Panc1 (cell line): Measurements from ENCODE around the gene SNRPA. TPM values are rescaled to one million over a fixed set of nuclear protein-coding genes. Genes with fewer than 3 reads are reported as not detected.

Experiments used
- ATAC-seq: fragments of 200-7000 bp; cut with Tn5 transposase; 2 replicates; pipeline ENCODE4 v1.9.1; 2020; ENCODE audit warnings: mild to moderate bottlenecking, moderate library complexity
- BruUV-seq: library from RNA; stranded (reverse); fragments of 400-500 nt; replicated peaks from 2 replicates; lab custom pipeline; 2021; lab: Mats Ljungman, UMichigan
- CTCF ChIA-PET: fragments of 300-600 bp; sonication (Branson Sonifier 250); formaldehyde crosslinking; loops from one replicate; lab custom pipeline; 2022; ENCODE audit warnings: antibody characterized with exemption; lab: Charles Lee
- POLR2A ChIA-PET: fragments of 300-600 bp; sonication (Branson Sonifier 250); formaldehyde crosslinking; loops from one replicate; lab custom pipeline; 2022; ENCODE audit warnings: antibody characterized with exemption; lab: Charles Lee
- DNase-seq: peaks from one replicate; pipeline ENCODE4 v3.0.0-alpha.2; 2010; ENCODE audit warnings: low read depth, low spot score
- H3K27ac ChIP-seq: 2 replicates; pipeline ENCODE4 v1.5.1; 2011; ENCODE audit warnings: mild to moderate bottlenecking, low read length, inconsistent platforms
- H3K27me3 ChIP-seq: fragments of 200-500 bp; sonication (Bioruptor generic); 2 replicates; pipeline ENCODE4 v1.6.0; 2014; ENCODE audit warnings: low read length, inconsistent platforms; ENCODE audit not compliant: control insufficient read depth, insufficient read depth
- H3K36me3 ChIP-seq: fragments of 200-500 bp; sonication (Bioruptor generic); 2 replicates; pipeline ENCODE4 v1.5.1; 2014; ENCODE audit warnings: inconsistent platforms, mild to moderate bottlenecking, low read length, moderate library complexity; ENCODE audit not compliant: control insufficient read depth, insufficient read depth
- H3K4me1 ChIP-seq: 2 replicates; pipeline ENCODE4 v1.5.1; 2011; ENCODE audit warnings: inconsistent platforms, mild to moderate bottlenecking, low read length, moderate library complexity; ENCODE audit not compliant: control insufficient read depth, insufficient read depth
- H3K4me3 ChIP-seq, 2 experiments: 2 replicates each; pipeline ENCODE4 v1.5.1; 2011 to 2012; ENCODE audit warnings: low read depth in 2 of 2, low read length in 2 of 2, mild to moderate bottlenecking in 2 of 2, inconsistent platforms in 1 of 2, moderate library complexity in 1 of 2
- H3K9me3 ChIP-seq: fragments of 200-500 bp; sonication (Bioruptor generic); 2 replicates; pipeline ENCODE4 v1.5.1; 2014; ENCODE audit warnings: low read depth, mild to moderate bottlenecking, inconsistent platforms, low read length, moderate library complexity; ENCODE audit not compliant: control insufficient read depth, insufficient read depth
- POLR2AphosphoS5 ChIP-seq: IDR thresholded peaks from 2 replicates; pipeline ENCODE4 v1.6.1; 2012; ENCODE audit warnings: mild to moderate bottlenecking, low read depth, low read length, moderate library complexity
- SIN3A ChIP-seq: IDR thresholded peaks from 2 replicates; pipeline ENCODE4 v1.6.1; 2012; ENCODE audit warnings: low read depth, mild to moderate bottlenecking, low read length, moderate library complexity, borderline replicate concordance; ENCODE audit not compliant: insufficient read depth
- TCF7L2 ChIP-seq: IDR thresholded peaks from 2 replicates; pipeline ENCODE4 v1.6.1; 2011; ENCODE audit warnings: mild to moderate bottlenecking, low read depth, low read length, inconsistent platforms
- in situ Hi-C: cut with HindIII; loops from 2 replicates; pipeline ENCODE4 v1.10.0; 2016; ENCODE audit warnings: low sequenced_read_pairs, low pct_unique_long_range_greater_than_20kb
- intact Hi-C: fragments of 100-400 bp; cut with micrococcal nuclease; formaldehyde crosslinking; loops from one replicate; pipeline ENCODE4 v1.10.0; 2022; ENCODE audit not compliant: unreplicated experiment
- total RNA-seq: library from RNA; stranded (reverse); gene quantifications from one replicate; pipeline ENCODE4 v1.2.1, GENCODE V29; 2021; ENCODE audit not compliant: unreplicated experiment
- TF ChIP-seq, protein P1 (sequence below), 2 experiments: IDR thresholded peaks; 2 replicates each; pipeline ENCODE4 v1.6.1; 2011 to 2012; ENCODE audit warnings: low read depth in 2 of 2, control low read depth in 1 of 2, low read length in 1 of 2, mild to moderate bottlenecking in 1 of 2, moderate library complexity in 1 of 2; ENCODE audit not compliant: insufficient read depth in 1 of 2
- TF ChIP-seq, protein P2 (sequence below): fragments of 450-650 bp; IDR thresholded peaks from 2 replicates; pipeline ENCODE4 v1.5.1; 2017; ENCODE audit warnings: mild to moderate bottlenecking

SNRPA gene
- total RNA-seq, 1 experiment from 2014 or later, result 104 TPM

DNA sequence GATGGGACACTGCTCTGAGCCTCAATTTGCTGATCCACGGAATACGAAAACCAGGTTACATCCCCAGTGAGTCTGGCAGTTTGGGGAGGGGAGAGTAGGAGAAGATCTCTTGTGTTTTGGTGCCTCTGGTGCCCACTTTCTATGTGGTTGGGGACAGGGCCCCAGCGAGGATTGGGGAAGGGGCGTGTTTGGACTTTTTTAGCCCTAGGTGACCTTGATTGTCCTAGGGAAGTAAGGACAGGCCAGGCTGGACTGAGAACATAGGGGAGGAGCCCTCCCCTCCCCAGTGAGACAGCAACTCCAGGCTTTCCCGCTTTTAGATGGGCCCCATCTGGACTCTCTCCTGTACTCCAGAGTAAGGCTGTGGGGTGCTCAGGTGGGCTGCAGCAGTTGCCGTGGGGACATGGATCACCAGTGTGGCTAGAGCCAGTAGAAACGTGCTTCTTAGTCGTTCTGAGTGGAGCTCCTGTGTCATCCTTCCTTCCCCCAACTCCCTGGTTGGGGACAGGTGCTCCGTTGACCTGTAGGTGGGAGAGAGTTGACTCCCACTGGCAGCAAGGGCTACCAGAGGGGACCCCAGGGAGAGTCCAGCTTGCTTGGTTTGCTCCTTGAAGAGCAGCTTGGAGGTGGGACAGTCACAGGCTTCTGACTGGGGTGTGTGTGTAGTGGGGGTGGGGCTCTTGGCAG is 52.3 kb downstream of the SNRPA start:
- ChIA-PET CTCF (interaction anchor here (0.5 kb wide), 1 partner anchor 30 kb away, joined by 5 read pairs; no protein-coding TSS in a partner anchor), POLR2A (no interaction called here)
- intact Hi-C loops (loop anchor here (10.0 kb wide), 1 partner anchor 139 kb away; no protein-coding TSS in a partner anchor), in situ Hi-C loops (no loop called here)
- Histone ChIP-seq H3K4me1 (peaks cover 51% of the 10 kb centered on the region), H3K27ac (peak overlapping the region; percentile 39), H3K27me3 (no peaks in the 10 kb centered on the region), H3K36me3 (peaks cover 2% of the 10 kb centered on the region; the same call in 1 of the 2 replicates), H3K9me3 (no peaks in the 10 kb centered on the region), H3K4me3 (peak overlapping the region in 1 of 2 experiments; percentile 23; a peak in 1 of 4 replicates)
- TF ChIP-seq TCF7L2 (no peak), SIN3A (no peak), POLR2AphosphoS5 (no peak)
- TF ChIP-seq, protein P1, sequence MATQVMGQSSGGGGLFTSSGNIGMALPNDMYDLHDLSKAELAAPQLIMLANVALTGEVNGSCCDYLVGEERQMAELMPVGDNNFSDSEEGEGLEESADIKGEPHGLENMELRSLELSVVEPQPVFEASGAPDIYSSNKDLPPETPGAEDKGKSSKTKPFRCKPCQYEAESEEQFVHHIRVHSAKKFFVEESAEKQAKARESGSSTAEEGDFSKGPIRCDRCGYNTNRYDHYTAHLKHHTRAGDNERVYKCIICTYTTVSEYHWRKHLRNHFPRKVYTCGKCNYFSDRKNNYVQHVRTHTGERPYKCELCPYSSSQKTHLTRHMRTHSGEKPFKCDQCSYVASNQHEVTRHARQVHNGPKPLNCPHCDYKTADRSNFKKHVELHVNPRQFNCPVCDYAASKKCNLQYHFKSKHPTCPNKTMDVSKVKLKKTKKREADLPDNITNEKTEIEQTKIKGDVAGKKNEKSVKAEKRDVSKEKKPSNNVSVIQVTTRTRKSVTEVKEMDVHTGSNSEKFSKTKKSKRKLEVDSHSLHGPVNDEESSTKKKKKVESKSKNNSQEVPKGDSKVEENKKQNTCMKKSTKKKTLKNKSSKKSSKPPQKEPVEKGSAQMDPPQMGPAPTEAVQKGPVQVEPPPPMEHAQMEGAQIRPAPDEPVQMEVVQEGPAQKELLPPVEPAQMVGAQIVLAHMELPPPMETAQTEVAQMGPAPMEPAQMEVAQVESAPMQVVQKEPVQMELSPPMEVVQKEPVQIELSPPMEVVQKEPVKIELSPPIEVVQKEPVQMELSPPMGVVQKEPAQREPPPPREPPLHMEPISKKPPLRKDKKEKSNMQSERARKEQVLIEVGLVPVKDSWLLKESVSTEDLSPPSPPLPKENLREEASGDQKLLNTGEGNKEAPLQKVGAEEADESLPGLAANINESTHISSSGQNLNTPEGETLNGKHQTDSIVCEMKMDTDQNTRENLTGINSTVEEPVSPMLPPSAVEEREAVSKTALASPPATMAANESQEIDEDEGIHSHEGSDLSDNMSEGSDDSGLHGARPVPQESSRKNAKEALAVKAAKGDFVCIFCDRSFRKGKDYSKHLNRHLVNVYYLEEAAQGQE (IDR thresholded peaks at IDR 0.05; ENCODE audit: insufficient read depth in 1 of 2, low read depth in 2 of 2, low read length in 1 of 2), result no peak
- TF ChIP-seq, protein P2, sequence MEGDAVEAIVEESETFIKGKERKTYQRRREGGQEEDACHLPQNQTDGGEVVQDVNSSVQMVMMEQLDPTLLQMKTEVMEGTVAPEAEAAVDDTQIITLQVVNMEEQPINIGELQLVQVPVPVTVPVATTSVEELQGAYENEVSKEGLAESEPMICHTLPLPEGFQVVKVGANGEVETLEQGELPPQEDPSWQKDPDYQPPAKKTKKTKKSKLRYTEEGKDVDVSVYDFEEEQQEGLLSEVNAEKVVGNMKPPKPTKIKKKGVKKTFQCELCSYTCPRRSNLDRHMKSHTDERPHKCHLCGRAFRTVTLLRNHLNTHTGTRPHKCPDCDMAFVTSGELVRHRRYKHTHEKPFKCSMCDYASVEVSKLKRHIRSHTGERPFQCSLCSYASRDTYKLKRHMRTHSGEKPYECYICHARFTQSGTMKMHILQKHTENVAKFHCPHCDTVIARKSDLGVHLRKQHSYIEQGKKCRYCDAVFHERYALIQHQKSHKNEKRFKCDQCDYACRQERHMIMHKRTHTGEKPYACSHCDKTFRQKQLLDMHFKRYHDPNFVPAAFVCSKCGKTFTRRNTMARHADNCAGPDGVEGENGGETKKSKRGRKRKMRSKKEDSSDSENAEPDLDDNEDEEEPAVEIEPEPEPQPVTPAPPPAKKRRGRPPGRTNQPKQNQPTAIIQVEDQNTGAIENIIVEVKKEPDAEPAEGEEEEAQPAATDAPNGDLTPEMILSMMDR, result no peak
- DNase-seq (no peak), ATAC-seq (no peak)
- no TSS peak for BruUV-seq

DNA sequence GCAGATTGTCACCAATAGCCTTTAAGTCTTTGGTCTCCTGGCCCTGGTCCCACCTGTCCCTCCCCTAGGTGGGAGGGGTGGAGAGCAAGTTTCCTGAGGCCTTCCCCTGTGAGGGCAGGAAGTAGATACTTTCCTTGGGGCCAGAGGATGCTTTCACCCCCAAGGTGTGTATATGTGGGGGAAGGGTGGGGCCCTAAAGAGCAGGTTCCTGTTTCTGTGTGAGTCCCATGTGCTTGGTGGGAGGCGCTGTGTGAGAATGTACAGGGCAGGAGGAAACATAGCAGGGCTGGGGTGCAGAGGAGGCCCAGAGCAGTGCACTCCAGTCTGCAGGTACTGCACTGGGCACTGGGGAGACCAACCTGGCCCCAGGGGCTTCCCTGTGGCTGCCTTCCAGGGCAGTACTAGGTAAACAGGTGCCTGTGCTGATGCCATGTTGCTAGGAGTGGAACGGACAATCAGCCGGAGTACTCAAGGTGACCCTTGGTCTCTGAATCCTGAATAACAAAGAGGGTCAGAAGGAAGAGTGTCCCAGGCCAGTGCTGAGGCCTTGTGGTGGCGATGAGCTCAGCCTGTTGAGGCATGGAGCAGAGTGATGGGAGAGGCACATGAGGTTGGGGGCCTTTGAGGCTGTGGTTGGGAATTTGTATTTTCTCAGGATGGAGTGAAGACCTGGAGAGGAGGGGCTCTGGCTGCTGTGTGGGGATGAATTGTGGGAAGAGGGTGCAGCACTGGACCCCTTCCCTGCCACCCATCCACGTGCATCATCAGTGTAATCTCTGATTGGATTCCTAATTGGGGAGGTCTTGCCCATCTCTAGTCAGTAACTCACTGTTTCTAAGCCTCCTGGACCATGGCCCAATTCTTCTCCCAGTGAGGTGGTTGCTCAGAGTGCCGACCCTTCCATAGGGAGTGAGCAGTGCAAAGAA is 53.1 kb downstream of the SNRPA start:
- CTCF ChIA-PET, result no interaction called here
- intact Hi-C loops, result loop anchor here (10.0 kb wide), 1 partner anchor 139 kb away; no protein-coding TSS in a partner anchor

More for the DNA sequence above, 53.1 kb downstream of the SNRPA start:
- peak overlapping the region; percentile 9 for H3K27ac ChIP-seq
- H3K27me3 ChIP-seq, result no peaks in the 10 kb centered on the region
- peaks cover 2% of the 10 kb centered on the region; the same call in 1 of the 2 replicates for H3K36me3 ChIP-seq
- TSS peak; percentile 30 for BruUV-seq
- H3K4me1 ChIP-seq, result peaks cover 51% of the 10 kb centered on the region
- in situ Hi-C loops, result no loop called here
- ATAC-seq (no peak), DNase-seq (no peak)
- TF ChIP-seq POLR2AphosphoS5 (no peak; the same call in 1 of the 2 replicates), TCF7L2 (no peak), SIN3A (no peak)
- TF ChIP-seq, protein P1 (IDR thresholded peaks at IDR 0.05; ENCODE audit: insufficient read depth in 1 of 2, low read depth in 2 of 2, low read length in 1 of 2), result no peak
- TF ChIP-seq, protein P2, result no peak
- POLR2A ChIA-PET, result no interaction called here
- H3K4me3 ChIP-seq, result peak overlapping the region in 1 of 2 experiments; percentile 18; a peak in 2 of 4 replicates
- H3K9me3 ChIP-seq, result no peaks in the 10 kb centered on the region
